AG09309 (cell line): ENCODE measurements around the gene YKT6.

Experiments used
- DNase-seq: peaks from one replicate; pipeline ENCODE4 v3.0.0-alpha.2; 2010; ENCODE audit warnings: low read depth
- H3K4me3 ChIP-seq: 2 replicates; pipeline ENCODE4 v1.5.1; 2011; ENCODE audit warnings: mild to moderate bottlenecking, low read depth, low read length, moderate library complexity; ENCODE audit not compliant: control insufficient read depth
- CTCF ChIP-seq: IDR thresholded peaks from 2 replicates; pipeline ENCODE4 v1.5.1; 2011; ENCODE audit warnings: mild to moderate bottlenecking, low read depth, low read length, inconsistent platforms; ENCODE audit not compliant: insufficient read depth, control insufficient read depth; ENCODE audit errors: missing control alignments

The YKT6 gene

GRCh38 chr7:44217852-44218402 is 17.1 kb downstream of the YKT6 start:
- no peak overlapping the region for H3K4me3 ChIP-seq
- TF ChIP-seq CTCF = no peak
- DNase-seq = no peak

GRCh38 chr7:44218418-44219201 is 17.8 kb downstream of the YKT6 start:
- no peak overlapping the region for H3K4me3 ChIP-seq
- no peak for DNase-seq
- TF ChIP-seq CTCF = no peak

- H3K4me3 ChIP-seq = no peak overlapping the region
- DNase-seq = no peak
- no peak for TF ChIP-seq CTCF
These were observed 18.7 kb downstream of the YKT6 start for GRCh38 chr7:44219371-44220045.

- DNase-seq = no peak
- H3K4me3 ChIP-seq = no peak overlapping the region
- TF ChIP-seq CTCF = no peak
These were observed 19.2 kb downstream of the YKT6 start for GRCh38 chr7:44220046-44220357.

GRCh38 chr7:44220358-44221112 is 19.8 kb downstream of the YKT6 start:
- no peak for DNase-seq
- TF ChIP-seq CTCF = no peak
- H3K4me3 ChIP-seq = no peak overlapping the region

GRCh38 chr7:44221231-44221791 is 20.5 kb downstream of the YKT6 start:
- H3K4me3 ChIP-seq = no peak overlapping the region
- DNase-seq = no peak
- no peak for TF ChIP-seq CTCF
